HL-60 (cell line): ENCODE data around the gene DIRAS2.

ENCODE experiments used
- DNase-seq, 2 experiments: peaks; one replicate each; pipeline ENCODE4 v3.0.0-alpha.2; 2010 to 2020; ENCODE audit warnings: low read depth in 1 of 2, low spot score in 1 of 2
- H3K27ac ChIP-seq: fragments of 250-450 bp; sonication (Bioruptor Pico); replicated peaks from 2 replicates; pipeline ENCODE4 v1.5.1; 2020; ENCODE audit warnings: mild to moderate bottlenecking, moderate library complexity
- H3K27me3 ChIP-seq: fragments of 250-450 bp; sonication (Bioruptor Pico); 2 replicates; pipeline ENCODE4 v1.5.1; 2021; ENCODE audit warnings: mild to moderate bottlenecking, moderate library complexity; ENCODE audit not compliant: insufficient read depth, poor library complexity, severe bottlenecking
- H3K4me3 ChIP-seq: replicated peaks from 2 replicates; pipeline ENCODE4 v1.5.1; 2011; ENCODE audit warnings: mild to moderate bottlenecking, control low read depth, low read length; ENCODE audit not compliant: insufficient read depth
- CTCF ChIP-seq: IDR thresholded peaks from one replicate; pipeline ENCODE4 v1.5.1; 2011; ENCODE audit warnings: low read length, control low read depth, inconsistent platforms; ENCODE audit not compliant: insufficient read depth
- GABPA ChIP-seq: IDR thresholded peaks from 2 replicates; pipeline ENCODE4 v1.6.1; 2012; ENCODE audit warnings: low read depth
- POLR2AphosphoS5 ChIP-seq: IDR thresholded peaks from 2 replicates; pipeline ENCODE4 v1.6.1; 2012; ENCODE audit warnings: low read depth
- SPI1 ChIP-seq: IDR thresholded peaks from 2 replicates; pipeline ENCODE4 v1.6.1; 2012; ENCODE audit warnings: low read depth, mild to moderate bottlenecking, borderline replicate concordance
- long read RNA-seq: library from polyadenylated mRNA; unstranded; transcript quantifications from one replicate; pipeline ENCODE4 v2.0.0, GENCODE V29; 2020
- TF ChIP-seq, protein P1 (sequence below): IDR thresholded peaks from 2 replicates; pipeline ENCODE4 v1.6.1; 2012; ENCODE audit warnings: low read depth; ENCODE audit not compliant: insufficient replicate concordance

Gene DIRAS2, protein sequence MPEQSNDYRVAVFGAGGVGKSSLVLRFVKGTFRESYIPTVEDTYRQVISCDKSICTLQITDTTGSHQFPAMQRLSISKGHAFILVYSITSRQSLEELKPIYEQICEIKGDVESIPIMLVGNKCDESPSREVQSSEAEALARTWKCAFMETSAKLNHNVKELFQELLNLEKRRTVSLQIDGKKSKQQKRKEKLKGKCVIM
- long read RNA-seq, result 0 reads

- no peak for TF ChIP-seq GABPA
- TF ChIP-seq, protein P1, sequence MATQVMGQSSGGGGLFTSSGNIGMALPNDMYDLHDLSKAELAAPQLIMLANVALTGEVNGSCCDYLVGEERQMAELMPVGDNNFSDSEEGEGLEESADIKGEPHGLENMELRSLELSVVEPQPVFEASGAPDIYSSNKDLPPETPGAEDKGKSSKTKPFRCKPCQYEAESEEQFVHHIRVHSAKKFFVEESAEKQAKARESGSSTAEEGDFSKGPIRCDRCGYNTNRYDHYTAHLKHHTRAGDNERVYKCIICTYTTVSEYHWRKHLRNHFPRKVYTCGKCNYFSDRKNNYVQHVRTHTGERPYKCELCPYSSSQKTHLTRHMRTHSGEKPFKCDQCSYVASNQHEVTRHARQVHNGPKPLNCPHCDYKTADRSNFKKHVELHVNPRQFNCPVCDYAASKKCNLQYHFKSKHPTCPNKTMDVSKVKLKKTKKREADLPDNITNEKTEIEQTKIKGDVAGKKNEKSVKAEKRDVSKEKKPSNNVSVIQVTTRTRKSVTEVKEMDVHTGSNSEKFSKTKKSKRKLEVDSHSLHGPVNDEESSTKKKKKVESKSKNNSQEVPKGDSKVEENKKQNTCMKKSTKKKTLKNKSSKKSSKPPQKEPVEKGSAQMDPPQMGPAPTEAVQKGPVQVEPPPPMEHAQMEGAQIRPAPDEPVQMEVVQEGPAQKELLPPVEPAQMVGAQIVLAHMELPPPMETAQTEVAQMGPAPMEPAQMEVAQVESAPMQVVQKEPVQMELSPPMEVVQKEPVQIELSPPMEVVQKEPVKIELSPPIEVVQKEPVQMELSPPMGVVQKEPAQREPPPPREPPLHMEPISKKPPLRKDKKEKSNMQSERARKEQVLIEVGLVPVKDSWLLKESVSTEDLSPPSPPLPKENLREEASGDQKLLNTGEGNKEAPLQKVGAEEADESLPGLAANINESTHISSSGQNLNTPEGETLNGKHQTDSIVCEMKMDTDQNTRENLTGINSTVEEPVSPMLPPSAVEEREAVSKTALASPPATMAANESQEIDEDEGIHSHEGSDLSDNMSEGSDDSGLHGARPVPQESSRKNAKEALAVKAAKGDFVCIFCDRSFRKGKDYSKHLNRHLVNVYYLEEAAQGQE, result no peak
- H3K27me3 ChIP-seq, result peaks cover 41% of the 10 kb centered on the region
- H3K27ac ChIP-seq, result no peak within 1 kb of the TSS
- no peak for DNase-seq
- peak within 1 kb of the TSS; percentile 24 for H3K4me3 ChIP-seq
Measured at GRCh38 chr9:90642570-90643539, at the start of gene DIRAS2. Gene DIRAS2 (minus strand): TSS chr9:90642824. CDS start chr9:90613827, 28,997 bp downstream.

- TF ChIP-seq, protein P1, result no peak
- TF ChIP-seq POLR2AphosphoS5 (no peak), CTCF (no peak), SPI1 (no peak)
- no peaks in the 10 kb centered on the region for H3K27me3 ChIP-seq
- H3K4me3 ChIP-seq, result no peak overlapping the region
- no peak for DNase-seq
- no peak overlapping the region for H3K27ac ChIP-seq
Measured at GRCh38 chr9:90684736-90685135, 42.1 kb upstream of the DIRAS2 start.

DNA sequence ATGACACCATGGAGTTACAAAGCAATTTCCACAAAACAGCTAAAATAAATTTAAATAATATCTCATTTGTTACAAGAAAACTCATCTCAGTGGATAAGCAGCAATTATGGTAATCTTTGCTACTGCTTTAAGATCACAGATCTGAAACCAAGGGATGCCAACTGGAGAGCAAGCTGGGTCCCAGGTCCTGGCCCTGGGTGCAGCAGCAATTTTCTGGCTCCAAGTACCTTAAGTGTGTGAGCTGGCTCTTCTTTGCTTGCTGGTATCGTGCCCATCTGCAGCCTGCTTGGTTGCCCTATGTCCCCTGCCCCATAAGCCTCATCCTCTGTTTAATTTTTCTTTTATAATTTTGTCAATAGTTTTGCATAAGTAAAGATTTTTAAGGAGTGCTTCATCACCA, 41.5 kb upstream of the DIRAS2 start:
- TF ChIP-seq GABPA (no peak), POLR2AphosphoS5 (no peak), SPI1 (no peak), CTCF (no peak)
- TF ChIP-seq, protein P1, result no peak

More for the DNA sequence above, 41.5 kb upstream of the DIRAS2 start:
- Histone ChIP-seq H3K27ac (no peak overlapping the region), H3K27me3 (no peaks in the 10 kb centered on the region), H3K4me3 (no peak overlapping the region)
- DNase-seq, result no peak
